ENCODE results near the gene USP20.

DNA sequence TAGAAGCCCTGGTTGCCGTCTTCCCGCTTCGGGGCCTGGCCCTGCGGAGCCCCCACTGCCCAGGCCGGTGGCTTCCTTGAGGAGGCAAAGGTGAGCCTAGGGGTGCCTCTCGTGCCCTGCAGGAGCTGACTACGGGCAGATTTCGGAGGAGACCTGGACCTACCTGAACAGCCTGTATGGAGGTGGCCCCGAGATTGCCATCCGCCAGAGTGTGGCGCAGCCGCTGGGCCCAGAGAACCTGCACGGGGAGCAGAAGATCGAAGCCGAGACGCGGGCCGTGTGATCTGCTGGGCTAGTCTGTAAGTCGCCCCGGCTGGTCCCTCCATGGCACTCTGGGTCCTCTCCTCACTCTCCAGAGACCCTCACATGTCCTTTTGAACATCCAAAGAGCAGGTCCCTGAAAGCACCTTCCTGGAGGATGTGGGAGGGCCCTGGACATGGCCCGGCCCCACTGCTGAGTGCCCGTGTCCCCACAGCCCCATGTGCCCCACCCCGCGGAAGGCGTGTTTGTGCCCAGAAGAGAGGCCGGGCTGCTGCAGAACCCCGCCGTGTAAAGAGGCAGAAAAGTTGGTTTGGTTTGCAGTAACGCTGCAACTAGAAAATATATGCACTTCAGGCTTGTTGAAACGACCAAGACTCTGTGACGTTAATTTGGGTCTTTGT lies 44.9 kb downstream of the USP20 start:
- TF ChIP-seq, protein P1, sequence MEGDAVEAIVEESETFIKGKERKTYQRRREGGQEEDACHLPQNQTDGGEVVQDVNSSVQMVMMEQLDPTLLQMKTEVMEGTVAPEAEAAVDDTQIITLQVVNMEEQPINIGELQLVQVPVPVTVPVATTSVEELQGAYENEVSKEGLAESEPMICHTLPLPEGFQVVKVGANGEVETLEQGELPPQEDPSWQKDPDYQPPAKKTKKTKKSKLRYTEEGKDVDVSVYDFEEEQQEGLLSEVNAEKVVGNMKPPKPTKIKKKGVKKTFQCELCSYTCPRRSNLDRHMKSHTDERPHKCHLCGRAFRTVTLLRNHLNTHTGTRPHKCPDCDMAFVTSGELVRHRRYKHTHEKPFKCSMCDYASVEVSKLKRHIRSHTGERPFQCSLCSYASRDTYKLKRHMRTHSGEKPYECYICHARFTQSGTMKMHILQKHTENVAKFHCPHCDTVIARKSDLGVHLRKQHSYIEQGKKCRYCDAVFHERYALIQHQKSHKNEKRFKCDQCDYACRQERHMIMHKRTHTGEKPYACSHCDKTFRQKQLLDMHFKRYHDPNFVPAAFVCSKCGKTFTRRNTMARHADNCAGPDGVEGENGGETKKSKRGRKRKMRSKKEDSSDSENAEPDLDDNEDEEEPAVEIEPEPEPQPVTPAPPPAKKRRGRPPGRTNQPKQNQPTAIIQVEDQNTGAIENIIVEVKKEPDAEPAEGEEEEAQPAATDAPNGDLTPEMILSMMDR (IDR thresholded peaks at IDR 0.05) = no peak
- TF ChIP-seq EZH2 (IDR thresholded peaks at IDR 0.05) = no peak

All from neural progenitor cell (in vitro differentiated cells).